NCI-H2081 treated with DMSO at 0.1 percent for 48 hours (cell line): ENCODE data around the gene TMEM203.

Experiments used
- DNase-seq: peaks from one replicate; lab custom pipeline; 2025; lab: John Stamatoyannopoulos, UW

TMEM203 gene

DNA sequence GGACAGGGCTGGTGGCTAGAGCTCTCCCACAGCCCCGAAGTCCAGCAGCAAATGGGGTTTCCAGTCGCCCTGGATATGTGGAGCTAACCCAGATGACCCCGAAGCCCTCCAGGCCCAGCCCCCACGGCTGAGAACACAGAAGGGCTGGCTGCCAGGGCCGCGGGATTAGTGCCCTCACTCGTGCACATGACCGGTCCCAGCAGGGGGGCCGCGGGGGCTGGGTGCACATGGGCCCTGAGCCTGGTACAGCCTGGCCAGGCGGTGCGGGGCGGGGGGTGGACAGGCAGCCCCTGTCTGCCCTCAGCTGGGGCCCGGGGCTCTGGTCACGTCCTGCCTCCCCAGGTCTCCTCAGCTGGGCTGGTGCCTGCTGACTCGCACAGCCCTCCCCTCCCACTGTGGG, 11.1 kb downstream of the TMEM203 start:
- no peak for DNase-seq

DNA sequence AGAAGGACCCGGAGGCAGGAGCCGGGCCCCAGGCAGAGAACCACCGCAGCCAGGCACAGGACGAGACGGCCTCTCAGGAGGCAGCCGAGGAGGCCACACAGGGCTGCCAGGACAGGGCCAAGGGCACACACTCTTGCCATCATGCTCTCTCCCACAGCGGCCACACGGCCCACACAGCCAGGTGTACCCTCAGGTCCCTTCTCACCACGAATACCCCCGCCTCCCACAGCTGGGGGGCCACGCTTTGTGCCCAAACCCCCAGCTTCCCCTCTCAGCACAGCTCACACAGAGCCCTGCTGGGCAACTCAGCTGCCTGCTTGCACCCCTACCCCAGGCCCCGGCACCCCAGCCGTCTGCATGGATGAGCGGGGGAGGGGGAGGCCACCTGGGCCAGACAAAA, 11.7 kb downstream of the TMEM203 start:
- DNase-seq: no peak

DNA sequence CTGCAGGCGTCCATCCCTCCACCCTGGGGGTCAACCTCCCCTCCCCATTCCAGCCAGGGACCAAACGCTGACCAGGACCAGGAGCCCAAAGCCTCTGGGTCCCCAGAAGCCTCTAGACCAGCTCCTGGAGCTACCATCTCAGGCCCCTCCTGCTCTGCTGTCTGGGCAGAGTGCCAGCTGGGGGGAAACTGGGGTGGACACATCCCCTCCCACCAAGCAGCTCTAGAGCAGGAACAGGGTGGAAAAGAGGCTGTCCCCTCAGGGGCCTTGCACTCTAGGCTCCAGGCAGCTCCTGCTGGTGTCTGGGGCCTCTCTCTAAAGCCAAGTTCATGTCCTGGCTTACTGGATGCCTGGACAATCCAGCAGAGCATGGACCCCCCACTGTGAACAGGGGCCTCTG, 12.6 kb downstream of the TMEM203 start:
- DNase-seq: no peak

DNA sequence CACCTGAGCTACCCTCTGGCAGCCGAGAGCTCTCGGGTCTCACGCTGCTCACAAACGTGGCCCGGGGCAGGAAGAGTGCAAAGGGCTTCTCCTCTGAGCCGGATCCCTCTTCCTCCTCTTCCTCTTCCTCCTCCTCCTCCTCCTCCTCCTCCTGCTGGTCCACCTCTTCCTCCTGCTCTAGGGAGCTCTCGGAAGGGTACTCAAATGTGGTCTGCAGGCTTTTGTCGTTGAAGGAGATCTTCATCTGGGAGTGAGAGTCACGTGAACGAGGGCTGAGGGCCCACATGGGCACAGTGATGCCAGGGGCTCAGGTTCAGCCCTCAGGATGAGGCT, 13.0 kb downstream of the TMEM203 start:
- DNase-seq: no peak

DNA sequence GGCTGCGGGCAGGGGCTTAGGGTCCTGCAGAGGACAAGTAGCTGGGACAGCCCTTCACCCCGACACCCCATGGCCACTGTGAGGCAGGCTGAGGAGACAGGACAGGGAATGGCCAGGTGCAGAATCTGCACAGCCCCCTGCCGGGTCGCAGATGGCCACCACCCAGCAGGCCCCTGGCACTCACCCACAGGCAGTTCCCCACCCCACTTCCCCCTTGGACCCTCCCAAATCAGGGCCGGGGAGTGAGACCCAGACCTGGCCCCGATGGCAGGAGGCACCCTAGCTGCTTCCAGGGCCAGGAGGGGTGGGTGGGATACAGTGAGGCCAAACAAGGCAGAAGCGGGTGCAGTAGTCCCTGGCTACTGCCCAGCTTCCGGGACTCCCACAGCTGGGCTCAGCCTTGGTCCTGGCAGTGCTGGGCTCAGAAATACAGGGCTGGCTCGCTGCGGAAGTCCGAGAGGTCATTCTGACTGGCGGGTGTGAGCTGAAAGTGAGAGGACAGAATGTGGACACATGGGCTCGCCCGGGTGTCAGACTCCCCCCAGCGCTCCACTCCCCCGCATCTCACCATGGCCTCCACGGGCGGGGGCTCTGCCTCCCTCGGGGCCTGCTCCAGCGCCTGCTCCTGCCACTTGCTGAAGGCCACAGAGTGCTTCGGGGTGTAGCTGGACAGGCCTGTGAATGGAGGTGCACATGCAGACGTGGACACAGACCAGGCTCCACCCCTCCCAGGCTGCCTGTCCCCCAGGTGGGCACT, 13.6 kb downstream of the TMEM203 start:
- no peak for DNase-seq

DNA sequence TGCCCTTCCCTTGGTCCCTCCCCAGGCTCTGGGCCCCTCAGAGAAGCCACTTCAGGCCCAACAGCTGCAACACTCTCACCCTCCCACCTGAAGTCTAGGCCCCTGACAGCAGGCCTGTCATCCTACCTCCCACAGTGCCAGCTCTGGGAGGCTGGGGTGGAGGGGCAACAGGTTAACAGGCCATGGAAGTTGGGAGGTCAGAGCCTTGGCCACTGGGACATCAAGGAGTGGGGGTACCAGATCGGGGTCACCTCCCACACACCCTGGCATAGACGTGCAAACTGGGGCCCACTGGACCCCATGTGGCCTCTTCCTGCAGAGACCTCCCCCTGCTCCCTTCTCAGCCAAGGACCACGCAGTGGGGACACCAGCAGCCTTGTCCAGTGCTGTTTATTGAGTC, 14.2 kb downstream of the TMEM203 start:
- no peak for DNase-seq

DNA sequence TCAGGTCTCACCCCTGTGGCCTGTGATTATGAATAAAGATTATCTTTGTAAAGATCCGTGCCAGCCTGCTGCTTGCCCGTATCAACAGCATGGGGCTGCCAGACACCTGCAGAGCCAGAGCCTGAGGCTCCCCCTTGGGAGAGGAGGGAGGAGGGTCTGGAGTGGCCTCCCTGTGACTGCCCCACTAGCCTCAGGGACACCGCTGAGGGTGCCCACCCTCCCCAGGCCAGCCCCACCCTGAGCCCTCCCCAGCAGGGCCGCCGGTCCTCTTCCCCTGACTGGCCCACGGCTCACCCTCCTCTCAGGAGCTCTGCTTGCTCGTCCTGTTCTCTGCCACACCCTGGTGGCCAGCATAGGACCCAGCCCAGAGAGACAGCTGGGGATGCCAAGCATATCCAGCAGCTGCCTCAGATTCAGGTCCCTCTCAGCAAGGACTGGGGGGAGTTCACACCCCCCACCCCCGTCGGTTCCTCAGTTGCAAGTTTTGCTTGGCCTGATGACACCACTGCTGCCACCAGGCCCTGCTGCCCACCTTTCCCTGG, 15.1 kb downstream of the TMEM203 start:
- DNase-seq: no peak

DNA sequence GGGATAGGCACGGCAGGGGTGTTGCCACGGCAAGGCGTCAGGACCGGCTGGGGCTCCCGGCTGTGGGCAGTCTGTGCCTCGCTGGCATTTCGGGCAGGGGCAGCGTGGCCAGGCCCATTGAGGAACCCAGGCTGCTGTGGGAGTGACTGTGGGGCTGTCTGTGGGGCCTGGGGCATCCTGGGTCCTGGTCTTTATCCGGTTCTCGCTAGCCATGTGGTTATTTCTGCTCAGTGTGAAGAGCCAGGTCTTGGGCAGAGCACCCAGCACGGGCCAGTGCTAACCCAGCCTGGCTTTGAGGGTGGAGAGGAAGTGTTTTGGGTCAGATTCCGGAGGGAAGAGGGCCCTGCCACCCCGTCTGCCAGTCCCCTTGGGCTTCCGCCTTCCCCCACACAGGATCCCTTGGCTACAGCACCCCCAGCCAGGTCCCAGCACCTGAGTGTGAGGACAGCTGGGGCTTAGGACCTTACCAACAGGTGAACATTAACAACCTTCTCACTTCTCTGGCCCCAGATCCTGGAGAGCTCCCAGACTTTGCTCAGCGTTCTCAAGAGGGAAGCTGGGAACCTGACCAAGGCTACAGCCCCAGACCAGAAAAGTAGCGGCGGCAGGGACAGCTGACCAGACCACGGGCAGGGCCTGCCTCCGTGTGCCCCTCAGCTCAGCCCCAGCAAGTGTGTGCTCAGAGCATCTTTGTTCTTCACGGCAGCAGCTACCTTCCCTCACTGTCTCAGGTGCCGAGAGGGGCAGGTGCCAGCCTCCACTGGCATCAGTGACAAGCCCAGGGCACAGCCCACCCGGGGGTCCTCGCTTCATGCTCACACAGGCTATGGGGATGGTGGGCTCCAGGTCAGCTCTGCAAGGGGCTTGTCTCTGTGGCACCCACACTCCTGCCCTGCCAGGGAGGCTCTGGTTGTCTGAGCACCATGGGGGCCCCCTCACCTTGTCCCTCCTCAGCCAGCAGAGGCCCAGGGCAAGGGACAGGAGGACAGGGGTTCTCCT, 15.9 kb downstream of the TMEM203 start:
- no peak for DNase-seq

DNA sequence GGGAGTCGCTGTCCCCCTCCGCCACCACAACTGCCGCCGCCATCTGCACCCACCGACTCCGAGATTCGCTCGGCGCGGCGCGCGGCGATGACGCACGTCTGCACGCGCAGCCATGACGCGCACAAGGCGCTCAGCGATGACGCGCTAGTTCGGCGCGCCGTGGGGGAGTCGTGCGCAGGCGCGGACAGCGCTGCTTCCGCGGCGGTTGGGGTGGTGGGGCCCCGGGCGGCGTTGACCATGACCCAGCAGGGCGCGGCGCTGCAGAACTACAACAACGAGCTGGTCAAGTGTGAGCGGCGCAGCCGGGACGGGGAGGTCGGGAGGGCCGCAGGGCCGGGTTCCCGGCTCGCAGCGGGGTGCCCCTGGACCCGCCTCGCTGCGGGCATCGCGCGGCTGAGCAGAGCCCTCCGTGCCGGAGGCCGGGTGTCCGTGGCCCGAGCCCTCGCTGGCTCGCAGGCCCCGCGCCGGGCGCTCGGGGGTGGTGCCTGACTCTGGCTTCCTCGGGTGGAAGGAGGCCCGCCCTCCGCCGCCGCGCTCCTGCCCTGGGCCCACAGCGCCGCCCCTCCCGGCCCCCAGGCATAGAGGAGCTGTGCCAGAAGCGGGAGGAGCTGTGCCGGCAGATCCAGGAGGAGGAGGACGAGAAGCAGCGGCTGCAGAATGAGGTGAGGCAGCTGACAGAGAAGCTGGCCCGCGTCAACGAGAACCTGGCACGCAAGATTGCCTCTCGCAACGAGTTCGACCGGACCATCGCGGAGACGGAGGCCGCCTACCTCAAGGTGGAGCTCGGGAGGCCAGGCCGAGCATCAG, 16.8 kb downstream of the TMEM203 start, which contains the start of the genes ANAPC2 and SSNA1:
ANAPC2 (minus strand) TSS at position 71 of the 807 bp plus-strand sequence; CDS start at position 43, 28 bp downstream.
SSNA1 (plus strand) TSS at position 187 of the 807 bp plus-strand sequence; CDS start at position 238, 51 bp downstream.
- DNase-seq: no peak

DNA sequence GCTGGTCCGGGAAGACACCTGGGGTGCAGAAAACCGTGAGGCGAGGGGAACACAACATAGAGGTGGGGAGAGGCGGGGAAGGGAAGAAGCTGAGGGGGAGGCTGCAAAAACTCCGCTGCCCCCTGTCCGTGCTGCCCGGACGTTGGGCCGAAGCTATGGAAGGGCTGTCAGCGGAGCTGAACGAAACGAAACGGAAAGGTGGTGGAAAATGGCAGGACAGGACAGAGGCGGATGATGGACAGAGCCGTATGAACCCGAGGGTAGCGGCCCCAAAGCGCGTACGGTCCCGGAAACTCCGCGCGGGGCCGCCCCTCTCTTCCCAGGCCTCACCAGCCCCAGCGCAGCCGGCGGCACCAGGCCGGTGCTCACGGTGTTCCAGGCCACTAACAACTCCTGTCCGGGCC, 17.4 kb downstream of the TMEM203 start:
- no peak for DNase-seq

DNA sequence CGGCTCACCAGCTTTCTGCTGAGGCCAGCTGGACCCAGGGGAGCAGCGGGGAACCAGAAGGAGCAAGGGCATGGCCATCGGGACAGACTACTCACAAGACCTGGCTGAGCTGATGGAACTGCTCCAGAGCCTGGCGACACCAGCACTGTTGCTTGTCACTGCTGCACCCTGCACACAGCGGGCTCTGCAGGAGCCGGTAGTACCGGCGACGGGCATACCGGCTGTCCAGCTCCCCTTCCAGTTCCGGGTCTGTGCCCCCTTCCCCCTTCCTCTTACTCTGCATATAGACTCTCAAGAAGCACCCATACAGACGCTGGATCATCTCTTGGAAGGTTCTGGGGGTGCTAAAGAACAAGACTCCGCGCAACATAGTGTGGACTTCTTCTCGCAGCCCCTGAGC, 18.1 kb downstream of the TMEM203 start:
- DNase-seq: no peak

DNA sequence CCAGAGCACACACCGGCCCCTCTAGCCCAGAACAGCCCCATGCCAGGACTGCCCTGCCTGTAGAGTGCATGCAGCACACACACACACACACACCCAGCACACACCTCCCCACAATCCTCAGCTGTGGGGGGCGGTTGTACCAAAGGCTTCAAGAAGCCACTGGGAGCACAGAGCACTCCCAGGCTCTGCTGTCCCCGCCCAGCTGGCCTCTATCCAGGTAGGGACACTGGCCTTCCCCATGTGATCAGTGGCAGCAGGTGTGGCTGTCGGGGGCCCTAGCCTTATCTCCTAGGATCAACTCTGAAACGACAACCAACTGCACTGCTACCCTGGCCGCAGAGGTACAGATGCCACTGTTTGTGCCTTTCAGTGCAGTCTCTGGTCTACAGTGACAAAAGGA, 19.1 kb downstream of the TMEM203 start:
- no peak for DNase-seq

DNA sequence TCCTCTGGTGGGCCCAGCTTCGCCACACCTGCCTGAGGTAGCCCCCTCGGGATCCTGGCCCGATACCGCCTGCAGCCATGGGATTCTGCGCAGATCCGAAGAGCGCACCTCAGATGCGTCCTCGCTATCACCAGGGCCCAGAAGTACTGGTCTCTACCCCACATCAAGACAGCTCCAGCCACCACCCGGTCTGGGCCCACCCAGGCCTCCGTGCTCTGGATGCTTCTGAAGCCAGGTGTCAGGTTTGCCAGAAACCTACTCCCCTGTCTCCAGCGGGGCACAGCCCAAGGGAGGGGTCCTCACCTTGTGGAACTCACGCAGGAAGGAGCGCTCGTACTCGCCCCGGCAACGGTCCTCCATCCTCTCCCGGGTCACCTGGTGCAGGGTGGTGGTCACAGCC, 19.5 kb downstream of the TMEM203 start:
- no peak for DNase-seq

DNA sequence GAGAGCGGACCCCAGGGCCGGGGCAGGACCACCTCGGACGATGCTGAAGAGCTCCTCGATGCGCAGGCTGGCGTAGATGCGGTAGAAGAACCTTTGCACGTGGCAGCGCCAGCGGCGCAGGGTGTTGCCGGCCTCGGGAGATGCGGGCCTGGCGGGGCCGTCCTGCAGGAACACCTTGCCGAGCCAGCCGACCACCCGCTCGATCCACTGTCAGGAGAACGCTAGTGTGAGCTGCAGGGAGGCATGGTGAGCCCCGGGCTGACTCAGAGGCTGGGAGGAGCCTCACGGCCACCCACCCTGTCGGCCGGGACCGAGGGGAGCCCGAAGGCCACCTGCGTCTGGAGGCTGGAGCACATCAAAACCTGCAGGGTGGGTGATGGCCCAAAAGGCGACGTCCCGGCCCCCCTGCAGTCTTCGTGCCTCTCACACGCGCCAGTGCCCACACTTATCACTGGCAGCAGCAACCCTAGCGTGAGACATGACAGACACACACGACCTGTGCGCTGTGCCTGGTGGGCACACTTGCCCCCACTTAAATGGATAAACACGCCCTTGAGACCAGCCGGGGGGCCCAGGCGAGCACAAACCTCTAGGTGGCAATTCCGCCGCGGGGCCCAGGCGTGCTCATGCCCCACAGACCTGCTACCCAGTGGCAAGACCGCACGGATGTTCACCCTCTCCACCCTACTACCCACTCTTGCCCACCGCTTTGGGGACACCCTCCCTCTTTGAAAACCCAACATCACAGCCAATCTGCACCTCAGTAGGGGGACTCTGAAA, 20.4 kb downstream of the TMEM203 start:
- no peak for DNase-seq

DNA sequence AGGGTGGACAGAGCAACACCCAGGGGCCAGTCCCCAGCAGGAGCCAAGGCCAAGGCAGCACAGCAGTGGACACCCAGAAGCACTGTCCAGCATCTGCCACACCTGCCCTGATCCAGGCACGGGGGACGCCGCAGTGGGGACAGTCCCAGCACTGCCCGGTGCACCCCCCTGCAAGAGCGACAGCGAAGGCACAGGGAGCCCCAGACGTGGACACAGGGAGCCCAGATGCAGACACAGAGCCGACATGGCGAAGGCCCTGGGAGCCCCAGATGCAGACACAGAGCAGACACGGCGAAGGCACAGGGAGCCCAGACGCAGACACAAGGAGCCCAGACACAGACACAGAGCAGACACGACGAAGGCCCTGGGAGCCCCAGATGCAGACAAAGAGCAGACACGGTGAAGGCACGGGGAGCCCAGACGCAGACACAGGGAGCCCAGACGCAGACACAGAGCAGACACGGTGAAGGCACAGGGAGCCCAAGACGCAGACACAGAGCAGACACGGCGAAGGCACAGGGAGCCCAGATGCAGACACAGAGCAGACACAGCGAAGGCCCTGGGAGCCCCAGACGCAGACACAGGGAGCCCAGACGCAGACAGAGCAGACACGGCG, 21.4 kb downstream of the TMEM203 start:
- DNase-seq: no peak

DNA sequence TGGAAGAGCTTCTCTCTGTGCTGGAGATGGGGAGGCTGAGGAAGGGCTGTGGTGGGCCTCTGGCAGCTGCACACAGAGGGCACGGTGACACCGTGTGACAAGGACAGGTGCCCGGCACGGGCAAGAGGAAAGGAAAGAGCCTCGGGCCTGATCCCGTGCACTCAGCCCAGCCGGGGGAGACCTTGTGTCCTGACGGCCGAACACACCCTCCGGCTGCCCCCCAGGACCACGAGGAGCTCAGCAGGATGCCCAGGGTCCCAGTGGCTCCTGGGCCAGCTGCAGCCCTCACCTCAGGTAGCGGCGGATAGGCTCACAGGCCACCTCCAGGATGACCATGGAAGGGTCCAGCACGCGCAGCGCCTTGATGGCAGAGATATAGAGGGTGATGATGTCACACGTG, 22.6 kb downstream of the TMEM203 start:
- DNase-seq: no peak

DNA sequence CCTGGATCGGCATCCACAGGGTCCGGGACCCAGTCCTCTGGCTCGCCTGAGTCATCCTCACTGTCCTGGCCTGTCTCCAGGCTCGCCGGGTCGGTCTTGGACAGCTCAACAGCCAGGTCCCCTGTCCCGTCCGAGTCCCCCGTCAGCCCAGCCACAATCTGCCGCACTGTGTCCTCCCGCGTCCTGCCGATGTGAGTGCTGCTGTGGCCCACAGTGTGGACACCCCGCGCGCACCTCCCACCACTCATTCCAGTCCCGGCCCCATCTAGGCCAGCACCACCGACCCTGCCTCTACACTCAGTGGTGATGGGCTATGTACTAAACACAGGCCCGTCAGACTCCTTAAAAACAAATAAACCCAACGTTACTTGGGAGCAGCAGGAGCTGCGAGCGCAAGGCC, 23.8 kb downstream of the TMEM203 start:
- DNase-seq: no peak

DNA sequence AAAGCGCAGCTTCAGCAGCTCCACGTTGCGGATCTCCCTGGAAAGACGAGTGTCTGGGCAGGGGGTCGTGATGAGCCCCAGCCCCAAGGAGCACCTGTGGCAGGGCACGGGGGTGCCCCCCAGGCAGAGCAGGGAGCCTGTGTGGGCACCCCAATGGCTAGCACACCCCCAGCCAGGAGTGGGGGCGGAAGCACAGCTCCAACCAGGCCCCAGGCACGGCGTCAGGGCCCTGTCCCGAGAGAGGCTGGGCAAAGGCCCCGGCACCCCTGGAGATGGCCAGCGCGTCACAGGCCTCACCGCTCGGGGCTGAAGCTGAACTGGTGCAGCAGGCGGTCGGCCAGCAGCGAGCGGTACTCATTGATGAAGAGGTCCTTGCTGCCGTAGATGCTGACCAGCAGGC, 25.0 kb downstream of the TMEM203 start:
- DNase-seq: no peak

DNA sequence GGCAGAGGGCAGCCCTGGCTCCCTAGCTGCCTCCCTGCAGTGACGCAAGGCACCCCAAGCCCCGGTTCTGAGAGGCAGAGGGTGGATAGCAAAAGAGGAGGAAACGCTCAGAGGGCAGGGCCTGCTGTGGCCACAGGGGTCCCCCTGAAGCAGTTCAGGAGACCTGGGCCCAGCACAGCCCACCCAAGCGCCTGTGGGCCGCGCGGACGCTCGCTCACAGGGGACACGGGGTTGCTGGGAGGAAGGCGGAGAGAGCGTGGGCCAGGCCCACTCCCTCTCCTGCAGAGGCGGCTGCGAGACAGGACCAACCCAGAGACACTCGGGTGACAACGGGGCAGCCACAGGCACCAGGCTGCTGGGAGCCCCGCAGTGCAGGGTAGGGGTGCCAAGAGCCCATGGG, 25.7 kb downstream of the TMEM203 start:
- DNase-seq: no peak

DNA sequence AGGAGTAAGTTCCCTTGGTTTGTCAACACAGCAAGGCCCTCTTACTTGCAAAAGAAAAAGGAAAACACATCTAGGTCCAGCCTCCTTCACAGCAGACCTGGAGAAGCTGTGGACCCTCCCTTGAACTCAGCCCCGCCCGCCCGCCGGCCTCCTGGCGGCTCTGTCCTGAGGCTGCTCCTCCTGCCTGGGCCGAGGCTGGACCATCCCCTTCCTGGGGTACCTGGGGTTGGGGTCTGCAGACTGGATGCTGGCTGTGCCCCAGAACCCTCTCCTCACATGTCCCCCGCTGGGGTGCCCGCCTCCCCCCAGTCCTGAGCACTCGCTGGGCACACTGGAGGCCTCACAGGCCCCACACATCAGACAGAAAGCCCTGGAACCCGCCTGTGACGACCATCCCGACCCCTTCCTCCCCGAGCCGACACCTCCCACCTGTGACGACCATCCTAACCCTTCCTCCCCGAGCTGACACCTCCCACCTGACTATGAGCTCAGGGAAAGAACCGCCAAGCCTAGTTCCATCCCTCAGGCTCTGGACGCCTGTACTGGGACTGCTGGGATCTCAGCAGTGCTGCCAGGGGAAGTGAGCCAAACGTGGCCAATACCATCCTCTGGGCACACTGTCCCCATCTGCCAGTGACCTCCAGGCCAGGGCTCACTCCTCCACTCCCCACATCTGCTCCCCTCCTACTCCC, 26.4 kb downstream of the TMEM203 start:
- no peak for DNase-seq
